ENCODE data around the gene HBZ. TPM values are rescaled to one million over a fixed set of nuclear protein-coding genes. Genes with fewer than 3 reads are reported as not detected.
A peak's percentile ranks its signal among the peaks of the same experiment; 100 is the strongest.
"Not testable (repeated sequence)": the region's sequence is repeated elsewhere in the genome, so short reads cannot be mapped to it uniquely, and the experiment has no call there.

HBZ gene
- total RNA-seq, 2 donors from 2014 or later, result 0.32 TPM; not detected in 1

DNA sequence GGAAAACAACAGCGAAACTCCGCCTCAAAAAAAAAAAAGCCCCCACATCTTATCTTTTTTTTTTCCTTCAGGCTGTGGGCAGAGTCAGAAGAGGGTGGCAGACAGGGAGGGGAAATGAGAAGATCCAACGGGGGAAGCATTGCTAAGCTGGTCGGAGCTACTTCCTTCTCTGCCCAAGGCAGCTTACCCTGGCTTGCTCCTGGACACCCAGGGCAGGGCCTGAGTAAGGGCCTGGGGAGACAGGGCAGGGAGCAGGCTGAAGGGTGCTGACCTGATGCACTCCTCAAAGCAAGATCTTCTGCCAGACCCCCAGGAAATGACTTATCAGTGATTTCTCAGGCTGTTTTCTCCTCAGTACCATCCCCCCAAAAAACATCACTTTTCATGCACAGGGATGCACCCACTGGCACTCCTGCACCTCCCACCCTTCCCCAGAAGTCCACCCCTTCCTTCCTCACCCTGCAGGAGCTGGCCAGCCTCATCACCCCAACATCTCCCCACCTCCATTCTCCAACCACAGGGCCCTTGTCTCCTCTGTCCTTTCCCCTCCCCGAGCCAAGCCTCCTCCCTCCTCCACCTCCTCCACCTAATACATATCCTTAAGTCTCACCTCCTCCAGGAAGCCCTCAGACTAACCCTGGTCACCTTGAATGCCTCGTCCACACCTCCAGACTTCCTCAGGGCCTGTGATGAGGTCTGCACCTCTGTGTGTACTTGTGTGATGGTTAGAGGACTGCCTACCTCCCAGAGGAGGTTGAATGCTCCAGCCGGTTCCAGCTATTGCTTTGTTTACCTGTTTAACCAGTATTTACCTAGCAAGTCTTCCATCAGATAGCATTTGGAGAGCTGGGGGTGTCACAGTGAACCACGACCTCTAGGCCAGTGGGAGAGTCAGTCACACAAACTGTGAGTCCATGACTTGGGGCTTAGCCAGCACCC, 22.8 kb downstream of the HBZ start:
- intact Hi-C loops (cut with DNase I), result loop anchor here in 1 of 2 donors (5.0 kb wide), 1 partner anchor 68 kb away; no protein-coding TSS in a partner anchor

DNA sequence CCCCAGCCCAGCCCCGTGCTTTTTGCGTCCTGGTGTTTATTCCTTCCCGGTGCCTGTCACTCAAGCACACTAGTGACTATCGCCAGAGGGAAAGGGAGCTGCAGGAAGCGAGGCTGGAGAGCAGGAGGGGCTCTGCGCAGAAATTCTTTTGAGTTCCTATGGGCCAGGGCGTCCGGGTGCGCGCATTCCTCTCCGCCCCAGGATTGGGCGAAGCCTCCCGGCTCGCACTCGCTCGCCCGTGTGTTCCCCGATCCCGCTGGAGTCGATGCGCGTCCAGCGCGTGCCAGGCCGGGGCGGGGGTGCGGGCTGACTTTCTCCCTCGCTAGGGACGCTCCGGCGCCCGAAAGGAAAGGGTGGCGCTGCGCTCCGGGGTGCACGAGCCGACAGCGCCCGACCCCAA, 23.6 kb downstream of the HBZ start:
- not testable (repeated sequence) for ATAC-seq
- intact Hi-C loops (cut with DNase I), result loop anchor here in 1 of 2 donors (5.0 kb wide), 1 partner anchor 69 kb away; no protein-coding TSS in a partner anchor

More for the DNA sequence above, 22.8 kb downstream of the HBZ start:
- ATAC-seq, result no peak
- DNase-seq, result no peak

DNA sequence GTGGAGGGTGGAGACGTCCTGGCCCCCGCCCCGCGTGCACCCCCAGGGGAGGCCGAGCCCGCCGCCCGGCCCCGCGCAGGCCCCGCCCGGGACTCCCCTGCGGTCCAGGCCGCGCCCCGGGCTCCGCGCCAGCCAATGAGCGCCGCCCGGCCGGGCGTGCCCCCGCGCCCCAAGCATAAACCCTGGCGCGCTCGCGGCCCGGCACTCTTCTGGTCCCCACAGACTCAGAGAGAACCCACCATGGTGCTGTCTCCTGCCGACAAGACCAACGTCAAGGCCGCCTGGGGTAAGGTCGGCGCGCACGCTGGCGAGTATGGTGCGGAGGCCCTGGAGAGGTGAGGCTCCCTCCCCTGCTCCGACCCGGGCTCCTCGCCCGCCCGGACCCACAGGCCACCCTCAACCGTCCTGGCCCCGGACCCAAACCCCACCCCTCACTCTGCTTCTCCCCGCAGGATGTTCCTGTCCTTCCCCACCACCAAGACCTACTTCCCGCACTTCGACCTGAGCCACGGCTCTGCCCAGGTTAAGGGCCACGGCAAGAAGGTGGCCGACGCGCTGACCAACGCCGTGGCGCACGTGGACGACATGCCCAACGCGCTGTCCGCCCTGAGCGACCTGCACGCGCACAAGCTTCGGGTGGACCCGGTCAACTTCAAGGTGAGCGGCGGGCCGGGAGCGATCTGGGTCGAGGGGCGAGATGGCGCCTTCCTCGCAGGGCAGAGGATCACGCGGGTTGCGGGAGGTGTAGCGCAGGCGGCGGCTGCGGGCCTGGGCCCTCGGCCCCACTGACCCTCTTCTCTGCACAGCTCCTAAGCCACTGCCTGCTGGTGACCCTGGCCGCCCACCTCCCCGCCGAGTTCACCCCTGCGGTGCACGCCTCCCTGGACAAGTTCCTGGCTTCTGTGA, 24.3 kb downstream of the HBZ start, which contains the start of gene HBA1:
HBA1 (plus strand) TSS at position 204 of the 906 bp plus-strand sequence; CDS start at position 241, 37 bp downstream.
- intact Hi-C loops (cut with DNase I), result loop anchor here in 1 of 2 donors (5.0 kb wide), 1 partner anchor 69 kb away; no protein-coding TSS in a partner anchor
- peak; percentile 5 to 6 for ATAC-seq
- DNase-seq, result not testable (repeated sequence)

More for the DNA sequence above, 23.6 kb downstream of the HBZ start:
- DNase-seq, result not testable (repeated sequence)

DNA sequence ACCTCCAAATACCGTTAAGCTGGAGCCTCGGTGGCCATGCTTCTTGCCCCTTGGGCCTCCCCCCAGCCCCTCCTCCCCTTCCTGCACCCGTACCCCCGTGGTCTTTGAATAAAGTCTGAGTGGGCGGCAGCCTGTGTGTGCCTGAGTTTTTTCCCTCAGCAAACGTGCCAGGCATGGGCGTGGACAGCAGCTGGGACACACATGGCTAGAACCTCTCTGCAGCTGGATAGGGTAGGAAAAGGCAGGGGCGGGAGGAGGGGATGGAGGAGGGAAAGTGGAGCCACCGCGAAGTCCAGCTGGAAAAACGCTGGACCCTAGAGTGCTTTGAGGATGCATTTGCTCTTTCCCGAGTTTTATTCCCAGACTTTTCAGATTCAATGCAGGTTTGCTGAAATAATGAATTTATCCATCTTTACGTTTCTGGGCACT, 25.0 kb downstream of the HBZ start:
- intact Hi-C loops (cut with DNase I), result loop anchor here in 1 of 2 donors (5.0 kb wide), 1 partner anchor 70 kb away; no protein-coding TSS in a partner anchor
- ATAC-seq (no peak), DNase-seq (no peak)

DNA sequence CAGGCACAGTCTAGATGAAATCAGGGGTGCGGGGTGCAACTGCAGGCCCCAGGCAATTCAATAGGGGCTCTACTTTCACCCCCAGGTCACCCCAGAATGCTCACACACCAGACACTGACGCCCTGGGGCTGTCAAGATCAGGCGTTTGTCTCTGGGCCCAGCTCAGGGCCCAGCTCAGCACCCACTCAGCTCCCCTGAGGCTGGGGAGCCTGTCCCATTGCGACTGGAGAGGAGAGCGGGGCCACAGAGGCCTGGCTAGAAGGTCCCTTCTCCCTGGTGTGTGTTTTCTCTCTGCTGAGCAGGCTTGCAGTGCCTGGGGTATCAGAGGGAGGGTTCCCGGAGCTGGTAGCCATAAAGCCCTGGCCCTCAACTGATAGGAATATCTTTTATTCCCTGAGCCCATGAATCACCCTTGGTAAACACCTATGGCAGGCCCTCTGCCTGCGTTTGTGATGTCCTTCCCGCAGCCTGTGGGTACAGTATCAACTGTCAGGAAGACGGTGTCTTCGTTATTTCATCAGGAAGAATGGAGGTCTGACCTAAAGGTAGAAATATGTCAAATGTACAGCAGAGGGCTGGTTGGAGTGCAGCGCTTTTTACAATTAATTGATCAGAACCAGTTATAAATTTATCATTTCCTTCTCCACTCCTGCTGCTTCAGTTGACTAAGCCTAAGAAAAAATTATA, 25.7 kb downstream of the HBZ start:
- DNase-seq, result no peak
- intact Hi-C loops (cut with DNase I), result loop anchor here in 1 of 2 donors (5.0 kb wide), 1 partner anchor 71 kb away; no protein-coding TSS in a partner anchor
- ATAC-seq, result no peak

DNA sequence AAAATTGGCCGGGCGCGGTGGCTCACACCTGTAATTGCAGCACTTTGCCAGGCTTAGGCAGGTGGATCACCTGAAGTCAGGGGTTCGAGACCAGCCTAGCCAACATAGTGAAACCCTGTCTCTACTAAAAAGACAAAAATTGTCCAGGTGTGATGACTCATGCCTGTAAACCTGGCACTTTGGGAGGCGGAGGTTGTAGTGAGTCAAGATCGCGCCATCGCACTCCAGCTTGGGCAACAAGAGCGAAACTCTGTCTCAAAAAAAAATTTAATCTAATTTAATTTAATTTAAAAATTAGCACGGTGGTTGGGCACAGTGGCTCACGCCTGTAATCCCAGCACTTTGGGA, 26.2 kb downstream of the HBZ start:
- intact Hi-C loops (cut with DNase I), result loop anchor here in 1 of 2 donors (5.0 kb wide), 1 partner anchor 71 kb away; no protein-coding TSS in a partner anchor
- DNase-seq, result no peak
- ATAC-seq, result no peak

DNA sequence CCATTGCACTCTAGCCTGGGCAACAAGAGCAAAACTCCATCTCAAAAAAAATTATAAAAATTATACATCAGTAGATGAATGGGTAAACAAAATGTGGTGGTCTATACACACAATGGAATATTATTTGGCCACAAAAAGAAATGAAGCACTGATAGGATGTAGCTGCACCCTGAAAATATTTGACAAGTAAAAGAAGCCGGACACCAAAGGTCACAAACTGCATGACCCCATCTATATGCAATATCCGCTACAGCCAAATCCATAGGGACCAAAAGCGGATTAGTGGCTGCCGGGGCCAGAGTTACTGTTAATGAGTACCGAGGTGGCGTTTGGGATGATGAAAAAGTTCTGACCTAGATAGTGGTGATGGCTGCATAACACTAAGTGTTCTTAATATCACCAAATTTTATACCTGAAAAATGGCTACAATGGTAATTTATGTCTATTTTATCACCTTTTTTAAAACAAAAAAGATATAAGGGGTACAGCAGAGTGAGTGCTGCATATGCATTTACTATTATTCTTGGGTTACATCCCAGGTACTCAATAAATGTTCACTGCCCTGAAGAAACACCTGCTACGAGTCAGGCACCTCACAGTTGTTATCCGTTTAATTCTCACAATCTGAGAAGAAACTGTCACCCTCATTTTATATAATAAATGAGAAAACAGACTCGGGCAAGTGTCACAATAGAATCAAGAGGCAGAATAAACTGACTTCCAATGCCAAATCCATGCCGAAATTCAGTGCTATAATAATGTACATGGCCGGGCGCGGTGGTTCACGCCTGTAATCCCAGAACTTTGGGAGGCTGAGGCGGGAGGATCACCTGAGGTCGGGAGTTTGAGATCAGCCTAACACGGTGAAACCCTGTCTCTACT, 27.0 kb downstream of the HBZ start:
- no peak for ATAC-seq
- DNase-seq, result no peak

DNA sequence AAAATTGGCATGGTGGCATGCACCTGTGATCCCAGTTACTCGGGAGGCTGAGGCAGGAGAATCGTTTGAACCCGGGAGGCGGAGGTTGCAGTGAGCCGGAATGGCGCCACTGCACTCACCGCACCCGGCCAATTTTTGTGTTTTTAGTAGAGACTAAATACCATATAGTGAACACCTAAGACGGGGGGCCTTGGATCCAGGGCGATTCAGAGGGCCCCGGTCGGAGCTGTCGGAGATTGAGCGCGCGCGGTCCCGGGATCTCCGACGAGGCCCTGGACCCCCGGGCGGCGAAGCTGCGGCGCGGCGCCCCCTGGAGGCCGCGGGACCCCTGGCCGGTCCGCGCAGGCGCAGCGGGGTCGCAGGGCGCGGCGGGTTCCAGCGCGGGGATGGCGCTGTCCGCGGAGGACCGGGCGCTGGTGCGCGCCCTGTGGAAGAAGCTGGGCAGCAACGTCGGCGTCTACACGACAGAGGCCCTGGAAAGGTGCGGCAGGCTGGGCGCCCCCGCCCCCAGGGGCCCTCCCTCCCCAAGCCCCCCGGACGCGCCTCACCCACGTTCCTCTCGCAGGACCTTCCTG, 27.7 kb downstream of the HBZ start, which contains the start of gene HBQ1:
HBQ1 (plus strand) TSS at position 359 of the 575 bp plus-strand sequence; CDS start at position 387, 28 bp downstream.
- ATAC-seq (peak; percentile 19 to 32), DNase-seq (no peak)
- intact Hi-C loops (cut with DNase I), result loop anchor here in 1 of 2 donors (5.0 kb wide), 1 partner anchor 73 kb away; no protein-coding TSS in a partner anchor

More for the DNA sequence above, 27.0 kb downstream of the HBZ start:
- intact Hi-C loops (cut with DNase I), result loop anchor here (5.0 kb wide), 1 partner anchor 72 kb away; no protein-coding TSS in a partner anchor

DNA sequence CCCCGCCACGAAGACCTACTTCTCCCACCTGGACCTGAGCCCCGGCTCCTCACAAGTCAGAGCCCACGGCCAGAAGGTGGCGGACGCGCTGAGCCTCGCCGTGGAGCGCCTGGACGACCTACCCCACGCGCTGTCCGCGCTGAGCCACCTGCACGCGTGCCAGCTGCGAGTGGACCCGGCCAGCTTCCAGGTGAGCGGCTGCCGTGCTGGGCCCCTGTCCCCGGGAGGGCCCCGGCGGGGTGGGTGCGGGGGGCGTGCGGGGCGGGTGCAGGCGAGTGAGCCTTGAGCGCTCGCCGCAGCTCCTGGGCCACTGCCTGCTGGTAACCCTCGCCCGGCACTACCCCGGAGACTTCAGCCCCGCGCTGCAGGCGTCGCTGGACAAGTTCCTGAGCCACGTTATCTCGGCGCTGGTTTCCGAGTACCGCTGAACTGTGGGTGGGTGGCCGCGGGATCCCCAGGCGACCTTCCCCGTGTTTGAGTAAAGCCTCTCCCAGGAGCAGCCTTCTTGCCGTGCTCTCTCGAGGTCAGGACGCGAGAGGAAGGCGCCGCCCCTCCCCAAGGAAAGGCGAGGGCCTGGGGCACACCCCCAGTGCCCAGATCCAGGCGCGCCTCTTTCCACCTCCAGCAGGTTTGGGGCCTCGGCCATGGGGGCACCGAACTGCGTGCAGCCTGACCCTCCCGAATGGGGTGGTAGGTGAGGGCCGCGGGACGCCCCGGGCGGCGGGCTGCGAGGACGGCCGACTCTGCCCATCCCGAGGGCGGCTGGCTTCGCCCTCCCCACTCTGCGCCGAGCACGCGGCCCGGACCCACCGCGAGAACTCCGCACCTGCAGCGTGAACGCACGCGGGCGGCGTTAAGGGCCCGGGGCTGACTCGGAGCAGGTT, 28.5 kb downstream of the HBZ start:
- peak; percentile 78 to 83 for ATAC-seq
- peak; percentile 78 for DNase-seq
- intact Hi-C loops (cut with DNase I), result loop anchor here in 1 of 2 donors (5.0 kb wide), 1 partner anchor 74 kb away; no protein-coding TSS in a partner anchor

DNA sequence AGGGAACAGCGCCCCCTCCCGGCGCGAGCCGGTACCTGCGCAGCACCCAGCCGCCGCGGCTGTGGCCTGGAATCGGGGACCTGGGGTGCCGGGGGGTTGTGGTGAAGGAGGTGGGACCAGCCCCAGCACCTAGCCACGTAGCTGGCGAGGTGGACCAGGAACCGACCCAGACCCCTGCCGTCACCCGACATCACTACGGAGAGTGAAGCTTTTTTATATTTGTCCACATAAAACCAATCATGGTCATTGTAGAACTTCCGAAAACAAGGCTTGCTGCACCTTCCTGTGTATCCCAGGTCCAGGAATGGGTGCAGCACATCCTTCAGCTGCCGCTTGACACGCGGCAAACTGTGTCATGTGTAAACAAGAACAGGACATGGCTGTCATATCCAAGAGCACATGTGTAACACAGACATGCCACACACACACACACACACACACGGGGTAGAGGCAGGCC, 29.1 kb downstream of the HBZ start:
- no peak for ATAC-seq
- no peak for DNase-seq
- intact Hi-C loops (cut with DNase I), result loop anchor here in 1 of 2 donors (5.0 kb wide), 1 partner anchor 74 kb away; no protein-coding TSS in a partner anchor

DNA sequence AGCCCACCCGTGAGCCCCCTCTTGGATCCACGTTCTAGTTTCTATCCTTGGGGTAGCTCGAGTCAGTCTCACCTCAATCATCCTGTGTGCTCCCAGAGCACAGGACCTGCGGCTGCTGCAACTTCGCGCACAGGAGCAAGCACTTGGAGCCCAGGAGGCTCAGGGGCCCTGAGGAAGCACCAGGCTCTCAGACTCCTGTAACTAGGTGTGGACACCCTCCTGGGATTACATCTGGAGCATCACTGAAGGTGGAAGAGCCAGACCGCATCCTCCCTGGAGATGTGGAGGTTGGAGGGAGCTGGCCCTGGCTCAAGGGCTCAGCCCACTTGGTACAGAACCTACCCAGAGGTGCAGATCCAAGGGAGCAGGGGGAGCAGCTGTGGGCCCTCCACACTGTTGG, 30.6 kb downstream of the HBZ start:
- intact Hi-C loops (cut with DNase I), result loop anchor here in 1 of 2 donors (5.0 kb wide), 1 partner anchor 76 kb away; no protein-coding TSS in a partner anchor
- DNase-seq, result no peak
- ATAC-seq, result no peak

DNA sequence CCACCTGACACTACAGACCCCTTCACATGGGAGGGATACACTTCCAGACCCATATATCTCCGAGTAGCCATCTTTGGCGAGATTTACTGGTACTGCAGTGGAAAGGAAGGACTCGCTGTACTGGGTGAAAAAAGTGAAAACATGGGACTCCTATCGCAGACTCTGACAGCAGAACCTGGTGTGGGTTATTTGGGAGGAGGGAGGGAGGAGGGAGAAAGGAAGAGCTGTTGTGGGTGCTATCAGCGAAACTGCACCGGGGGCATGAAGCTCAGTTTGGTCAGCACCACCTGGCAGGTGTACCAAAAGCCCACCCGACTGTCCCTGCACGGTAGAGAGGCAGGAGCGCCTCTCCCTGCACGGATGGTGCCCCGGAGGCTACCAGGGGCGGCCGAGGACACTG, 32.8 kb downstream of the HBZ start:
- no peak for ATAC-seq
- DNase-seq, result no peak
- intact Hi-C loops (cut with DNase I), result no loop called here

DNA sequence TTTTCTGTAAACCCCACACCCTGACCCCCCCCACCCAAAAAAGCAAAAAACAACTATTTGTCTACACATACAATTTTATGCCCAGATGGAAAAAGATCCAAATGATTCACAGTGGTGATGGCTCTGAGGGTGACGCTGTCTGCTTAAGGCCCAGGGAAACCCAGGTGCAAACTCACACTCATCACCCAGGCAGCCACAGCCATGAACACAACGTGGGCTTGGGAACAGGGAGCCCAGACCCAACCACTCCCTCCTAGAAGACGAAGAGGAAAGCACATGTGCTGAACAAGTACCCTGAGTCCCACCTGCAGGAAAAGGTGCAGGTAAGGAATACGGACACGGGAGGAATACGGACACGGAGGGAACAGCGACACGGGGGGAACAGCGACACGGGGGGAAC, 33.2 kb downstream of the HBZ start:
- intact Hi-C loops (cut with DNase I), result no loop called here
- ATAC-seq (no peak), DNase-seq (no peak)

DNA sequence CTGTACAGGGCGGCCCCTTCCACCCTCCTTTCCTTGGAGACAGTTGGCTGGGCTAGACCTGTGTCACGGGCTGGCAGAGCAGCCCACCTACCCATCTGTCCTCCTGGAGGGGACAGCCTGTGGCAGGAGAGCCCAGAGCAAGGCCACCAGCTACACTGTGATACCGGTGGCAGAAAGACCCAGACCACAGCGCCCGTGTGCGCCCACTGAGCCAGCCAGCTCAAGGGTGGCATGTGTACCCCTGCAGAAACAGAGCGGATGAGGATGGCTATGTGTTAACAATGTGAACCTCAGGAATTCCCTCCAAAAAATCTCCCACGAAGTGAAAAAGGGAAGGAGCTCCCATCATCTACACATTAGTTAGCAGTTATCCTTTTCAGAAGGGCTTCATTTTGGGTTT, 34.9 kb downstream of the HBZ start:
- intact Hi-C loops (cut with DNase I), result no loop called here
- DNase-seq (no peak), ATAC-seq (no peak)

DNA sequence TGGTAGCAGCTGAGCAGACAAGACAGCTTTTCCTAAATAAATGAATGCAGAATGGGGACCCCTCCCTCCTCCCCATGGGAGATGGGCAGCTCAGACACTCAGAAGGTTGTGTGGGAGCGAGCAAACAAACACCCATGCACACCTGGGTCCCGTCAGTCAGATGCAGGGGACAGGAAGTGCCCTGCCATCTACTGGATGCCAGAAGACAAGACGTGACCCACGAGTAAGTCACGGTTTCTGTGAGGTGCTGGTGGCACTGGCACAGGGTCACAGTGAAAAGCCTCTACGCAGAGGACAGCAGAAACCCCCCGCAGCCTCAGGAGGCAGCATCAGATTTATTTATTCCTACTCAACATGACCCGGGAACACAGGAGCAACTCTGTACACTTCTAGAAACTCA, 36.2 kb downstream of the HBZ start:
- ATAC-seq (no peak), DNase-seq (no peak)
- intact Hi-C loops (cut with DNase I), result no loop called here
